ENCODE results near the gene SLC23A3.

DNA sequence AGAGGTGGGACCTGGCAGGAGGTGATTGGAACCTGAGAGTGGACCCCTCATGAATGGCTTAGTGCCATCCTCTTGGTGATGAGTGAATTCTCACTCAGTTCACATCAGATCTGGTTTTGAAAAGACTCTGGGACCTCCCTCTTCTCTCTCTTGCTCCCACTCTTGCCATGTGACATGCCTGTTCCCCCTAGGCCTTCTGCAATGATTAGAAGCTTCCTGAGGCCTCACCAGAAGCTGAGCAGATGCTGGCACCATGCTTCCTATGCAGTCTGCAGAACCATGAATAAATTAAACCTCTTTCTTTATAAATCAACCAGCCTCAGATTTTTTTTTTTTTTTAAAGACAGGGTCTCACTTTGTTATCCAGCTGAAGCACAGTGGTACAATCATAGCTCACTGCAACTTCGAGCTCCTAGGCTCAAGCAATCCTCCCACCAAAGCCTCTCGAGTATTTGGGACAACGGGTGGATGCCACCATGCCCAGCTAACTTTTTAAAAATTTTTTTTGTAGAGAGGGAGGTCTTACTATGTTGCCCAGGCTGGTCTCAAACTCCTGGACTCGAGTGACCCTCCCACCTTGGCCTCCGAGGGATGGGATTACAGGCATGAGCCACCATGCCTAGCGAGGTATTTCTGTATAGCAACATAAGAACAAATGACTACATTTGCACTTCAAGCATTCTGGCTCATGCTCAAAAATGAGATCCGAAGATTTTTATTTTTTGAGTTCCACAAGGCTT, 34.8 kb upstream of the SLC23A3 start:
- TF ChIP-seq, protein P1, sequence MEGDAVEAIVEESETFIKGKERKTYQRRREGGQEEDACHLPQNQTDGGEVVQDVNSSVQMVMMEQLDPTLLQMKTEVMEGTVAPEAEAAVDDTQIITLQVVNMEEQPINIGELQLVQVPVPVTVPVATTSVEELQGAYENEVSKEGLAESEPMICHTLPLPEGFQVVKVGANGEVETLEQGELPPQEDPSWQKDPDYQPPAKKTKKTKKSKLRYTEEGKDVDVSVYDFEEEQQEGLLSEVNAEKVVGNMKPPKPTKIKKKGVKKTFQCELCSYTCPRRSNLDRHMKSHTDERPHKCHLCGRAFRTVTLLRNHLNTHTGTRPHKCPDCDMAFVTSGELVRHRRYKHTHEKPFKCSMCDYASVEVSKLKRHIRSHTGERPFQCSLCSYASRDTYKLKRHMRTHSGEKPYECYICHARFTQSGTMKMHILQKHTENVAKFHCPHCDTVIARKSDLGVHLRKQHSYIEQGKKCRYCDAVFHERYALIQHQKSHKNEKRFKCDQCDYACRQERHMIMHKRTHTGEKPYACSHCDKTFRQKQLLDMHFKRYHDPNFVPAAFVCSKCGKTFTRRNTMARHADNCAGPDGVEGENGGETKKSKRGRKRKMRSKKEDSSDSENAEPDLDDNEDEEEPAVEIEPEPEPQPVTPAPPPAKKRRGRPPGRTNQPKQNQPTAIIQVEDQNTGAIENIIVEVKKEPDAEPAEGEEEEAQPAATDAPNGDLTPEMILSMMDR (optimal IDR thresholded peaks at IDR 0.05 in 1 of 3, IDR thresholded peaks at IDR 0.05 in 1 of 3, conservative IDR thresholded peaks at IDR 0.05 in 1 of 3; ENCODE audit: extremely low read depth in 1 of 3, insufficient read depth in 2 of 3, low read length in 3 of 3), result no peak
- no peak for TF ChIP-seq EZH2 (IDR thresholded peaks at IDR 0.05; ENCODE audit: low read length)

Measured in keratinocyte (primary cell).